GM23248 (cell line): ENCODE results near the gene RFWD3. TPM values are rescaled to one million over a fixed set of nuclear protein-coding genes. Genes with fewer than 3 reads are reported as not detected.
"Not testable (repeated sequence)": the region's sequence is repeated elsewhere in the genome, so short reads cannot be mapped to it uniquely, and the experiment has no call there.

Experiments used
- DNase-seq: peaks from one replicate; pipeline ENCODE4 v3.0.0-alpha.2; 2015
- H2AFZ ChIP-seq: fragments of 200-600 bp; sonication (generic); 2 replicates; pipeline ENCODE4 v1.6.1; 2016; ENCODE audit warnings: antibody characterized with exemption
- H3F3A ChIP-seq: fragments of 200-600 bp; sonication (generic); 2 replicates; pipeline ENCODE4 v1.6.1; 2016; ENCODE audit warnings: mild to moderate bottlenecking, antibody characterized with exemption, mixed run types; ENCODE audit not compliant: insufficient read depth
- H3K27ac ChIP-seq: fragments of 200-600 bp; sonication (generic); 2 replicates; pipeline ENCODE4 v1.5.1; 2016; ENCODE audit warnings: mild to moderate bottlenecking
- H3K27me3 ChIP-seq: fragments of 200-600 bp; sonication (generic); replicated peaks from 2 replicates; pipeline ENCODE4 v1.6.1; 2016; ENCODE audit warnings: mild to moderate bottlenecking; ENCODE audit not compliant: insufficient read depth
- H3K36me3 ChIP-seq: fragments of 200-600 bp; sonication (generic); 2 replicates; pipeline ENCODE4 v1.6.1; 2016; ENCODE audit warnings: low read depth, mild to moderate bottlenecking
- H3K4me1 ChIP-seq: fragments of 200-600 bp; sonication (generic); 2 replicates; pipeline ENCODE4 v1.6.1; 2016; ENCODE audit warnings: mild to moderate bottlenecking; ENCODE audit not compliant: insufficient read depth
- H3K4me2 ChIP-seq: fragments of 200-600 bp; sonication (generic); one replicate; pipeline ENCODE4 v1.6.1; 2016; ENCODE audit warnings: mild to moderate bottlenecking; ENCODE audit not compliant: unreplicated experiment
- H3K4me3 ChIP-seq: fragments of 200-600 bp; sonication (generic); 2 replicates; pipeline ENCODE4 v1.5.1; 2016; ENCODE audit warnings: mild to moderate bottlenecking
- H3K79me2 ChIP-seq: fragments of 200-600 bp; sonication (generic); 2 replicates; pipeline ENCODE4 v1.6.1; 2016; ENCODE audit warnings: mild to moderate bottlenecking; ENCODE audit not compliant: insufficient read depth
- H3K9ac ChIP-seq: fragments of 200-600 bp; sonication (generic); 2 replicates; pipeline ENCODE4 v1.6.1; 2016; ENCODE audit warnings: mild to moderate bottlenecking
- H3K9me2 ChIP-seq: fragments of 200-600 bp; sonication (generic); 2 replicates; pipeline ENCODE4 v1.6.1; 2016; ENCODE audit warnings: mixed run types, mild to moderate bottlenecking, moderate library complexity; ENCODE audit not compliant: insufficient read depth
- H3K9me3 ChIP-seq: fragments of 200-600 bp; sonication (generic); one replicate; pipeline ENCODE4 v1.6.1; 2017; ENCODE audit warnings: low read depth
- H4K20me1 ChIP-seq: fragments of 200-600 bp; sonication (generic); 2 replicates; pipeline ENCODE4 v1.6.0; 2016; ENCODE audit not compliant: insufficient read depth
- EZH2 ChIP-seq: fragments of 200-600 bp; sonication (generic); IDR thresholded peaks from 2 replicates; pipeline ENCODE4 v1.6.1; 2018; ENCODE audit warnings: antibody characterized with exemption, mild to moderate bottlenecking; ENCODE audit not compliant: insufficient read depth, poor library complexity, severe bottlenecking
- EZH2phosphoT487 ChIP-seq: fragments of 200-600 bp; sonication (generic); IDR thresholded peaks from 2 replicates; pipeline ENCODE4 v1.6.1; 2018; ENCODE audit warnings: antibody characterized with exemption, moderate library complexity, mild to moderate bottlenecking, low read depth; ENCODE audit not compliant: insufficient read depth
- WGBS, 2 experiments: methylation state at CpG; one replicate each; pipeline ENCODE4 v1.1.6; 2015 to 2017; ENCODE audit warnings: low lambda C conversion rate in 2 of 2, low coverage in 1 of 2; ENCODE audit errors: missing lambda C conversion rate in 2 of 2; 5-methylcytosine and 5-hydroxymethylcytosine counted together
- in situ Hi-C: fragments of 300-500 bp; cut with MboI; formaldehyde crosslinking; loops from 2 replicates; pipeline ENCODE4 v1.15.0; 2020
- polyA plus RNA-seq: library from polyadenylated mRNA; unstranded; fragments of >200 nt; fragmentation: Nextera tagmentation; extraction: Ambion mirVana; gene quantifications from 2 replicates; pipeline ENCODE4 v1.2.1, GENCODE V29; 2016
- total RNA-seq: library from RNA; depleted of rRNA; stranded (reverse); fragments of >200 nt; shearing (Covaris generic); gene quantifications from 2 replicates; pipeline ENCODE4 v1.2.3, GENCODE V29; 2014

Gene RFWD3
- total and polyA plus RNA-seq, 2 experiments from 2014 or later = 8.8 to 18.5 TPM

- Histone ChIP-seq H3K79me2 (peaks cover 100% of the 10 kb centered on the region), H3K27ac (no peak overlapping the region), H3K4me2 (no peak overlapping the region), H4K20me1 (peaks cover 4% of the 10 kb centered on the region; the same call in 1 of the 2 replicates), H2AFZ (no peak overlapping the region), H3K9ac (no peak overlapping the region), H3F3A (no peaks in the 10 kb centered on the region), H3K27me3 (no peaks in the 10 kb centered on the region), H3K9me3 (no peaks in the 10 kb centered on the region), H3K4me3 (no peak overlapping the region), H3K4me1 (peaks cover 7% of the 10 kb centered on the region; the same call in 1 of the 2 replicates), H3K36me3 (peaks cover 31% of the 10 kb centered on the region; the same call in 1 of the 2 replicates), H3K9me2 (no peaks in the 10 kb centered on the region)
- TF ChIP-seq EZH2phosphoT487 (no peak), EZH2 (no peak)
- in situ Hi-C loops = no loop called here
- no peak for DNase-seq
- WGBS, 2 experiments = 97 to 98% methylated on average over 3 of the region's 3 CpGs
These were observed 12.1 kb downstream of the RFWD3 start for GRCh38 chr16:74654536-74655050.

GRCh38 chr16:74652883-74653282, 13.8 kb downstream of the RFWD3 start:
- Histone ChIP-seq H3K79me2 (peaks cover 97% of the 10 kb centered on the region), H3K36me3 (peaks cover 22% of the 10 kb centered on the region; the same call in 1 of the 2 replicates)
- in situ Hi-C loops, H3K9me3 ChIP-seq, H3F3A ChIP-seq, H3K9me2 ChIP-seq, H3K9ac ChIP-seq, H3K4me3 ChIP-seq, H3K27me3 ChIP-seq, H3K4me2 ChIP-seq, H2AFZ ChIP-seq, H3K4me1 ChIP-seq, H3K27ac ChIP-seq, H4K20me1 ChIP-seq: not testable (repeated sequence)
- DNase-seq = peak; percentile 41
- 98 to 100% methylated on average over 2 of the region's 2 CpGs for WGBS, 2 experiments

- no peak overlapping the region for H3K9ac ChIP-seq
- no peaks in the 10 kb centered on the region for H3K9me2 ChIP-seq
- no peaks in the 10 kb centered on the region for H3K9me3 ChIP-seq
- H3K27me3 ChIP-seq = no peaks in the 10 kb centered on the region
- H2AFZ ChIP-seq = no peak overlapping the region
- peaks cover 97% of the 10 kb centered on the region for H3K79me2 ChIP-seq
- no peaks in the 10 kb centered on the region; the same call in 1 of the 2 replicates for H4K20me1 ChIP-seq
- H3K4me3 ChIP-seq = no peak overlapping the region
- no peak overlapping the region for H3K4me2 ChIP-seq
- no peak for DNase-seq
- in situ Hi-C loops = no loop called here
- peaks cover 7% of the 10 kb centered on the region; the same call in 1 of the 2 replicates for H3K4me1 ChIP-seq
- no peak for TF ChIP-seq EZH2phosphoT487
- TF ChIP-seq EZH2 = no peak
- 88% methylated on average over 1 of the region's 1 CpG for whole genome bisulfite sequencing, 2 experiments
- no peak overlapping the region for H3K27ac ChIP-seq
- no peaks in the 10 kb centered on the region for H3F3A ChIP-seq
- H3K36me3 ChIP-seq = peaks cover 22% of the 10 kb centered on the region; the same call in 1 of the 2 replicates
These were observed 14.4 kb downstream of the RFWD3 start for GRCh38 chr16:74652249-74652648.

GRCh38 chr16:74651841-74652240, 14.8 kb downstream of the RFWD3 start:
- H3K9me2 ChIP-seq = no peaks in the 10 kb centered on the region
- H3K4me2 ChIP-seq = no peak overlapping the region
- H3K79me2 ChIP-seq = peaks cover 97% of the 10 kb centered on the region
- H3K27ac ChIP-seq = no peak overlapping the region
- H3K4me1 ChIP-seq = peaks cover 11% of the 10 kb centered on the region; the same call in 1 of the 2 replicates
- H3F3A ChIP-seq = no peaks in the 10 kb centered on the region
- H2AFZ ChIP-seq = no peak overlapping the region
- H3K27me3 ChIP-seq = no peaks in the 10 kb centered on the region
- peaks cover 22% of the 10 kb centered on the region; the same call in 1 of the 2 replicates for H3K36me3 ChIP-seq
- TF ChIP-seq EZH2phosphoT487 (no peak), EZH2 (no peak)
- DNase-seq = no peak
- no peak overlapping the region for H3K9ac ChIP-seq
- H3K9me3 ChIP-seq = no peaks in the 10 kb centered on the region
- H4K20me1 ChIP-seq = no peaks in the 10 kb centered on the region; the same call in 1 of the 2 replicates
- 87 to 98% methylated on average over 2 of the region's 2 CpGs for WGBS, 2 experiments
- no peak overlapping the region for H3K4me3 ChIP-seq
- in situ Hi-C loops = no loop called here
